NT2/D1 (cell line): Measurements from ENCODE around the gene ARHGAP28.

Source experiments
- DNase-seq: peaks from one replicate; pipeline ENCODE4 v3.0.0-alpha.2; 2011; ENCODE audit warnings: low read depth, low spot score
- H3K27me3 ChIP-seq: 2 replicates; pipeline ENCODE4 v1.6.0; 2011; ENCODE audit warnings: mild to moderate bottlenecking; ENCODE audit not compliant: insufficient read length, insufficient read depth
- H3K36me3 ChIP-seq: 2 replicates; pipeline ENCODE4 v1.6.1; 2011; ENCODE audit warnings: mild to moderate bottlenecking, low read length, mixed read lengths; ENCODE audit not compliant: insufficient read depth, insufficient read length
- H3K4me1 ChIP-seq: 2 replicates; pipeline ENCODE4 v1.5.1; 2011; ENCODE audit not compliant: insufficient read depth, insufficient read length
- H3K4me3 ChIP-seq: 2 replicates; pipeline ENCODE4 v1.5.1; 2011; ENCODE audit warnings: low read depth; ENCODE audit not compliant: insufficient read length
- H3K9ac ChIP-seq: 2 replicates; pipeline ENCODE4 v1.6.0; 2011; ENCODE audit warnings: low read depth; ENCODE audit not compliant: insufficient read length
- H3K9me3 ChIP-seq: 2 replicates; pipeline ENCODE4 v1.5.1; 2011; ENCODE audit warnings: mild to moderate bottlenecking, low read length; ENCODE audit not compliant: insufficient read depth
- SUZ12 ChIP-seq: IDR thresholded peaks from 2 replicates; pipeline ENCODE4 v1.6.1; 2011; ENCODE audit not compliant: insufficient read length, insufficient read depth; ENCODE audit errors: extremely low read depth
- YY1 ChIP-seq: IDR thresholded peaks from 2 replicates; pipeline ENCODE4 v1.6.1; 2011; ENCODE audit not compliant: insufficient read length, insufficient read depth
- ZNF274 ChIP-seq: IDR thresholded peaks from 2 replicates; pipeline ENCODE4 v1.6.1; 2011; ENCODE audit warnings: mild to moderate bottlenecking, low read depth, low read length

ARHGAP28 gene

GRCh38 chr18:6917072-6917471 lies 187.6 kb downstream of the ARHGAP28 start:
- no peaks in the 10 kb centered on the region for H3K9me3 ChIP-seq
- no peaks in the 10 kb centered on the region for H3K4me1 ChIP-seq
- H3K4me3 ChIP-seq: no peak overlapping the region
- H3K27me3 ChIP-seq: no peaks in the 10 kb centered on the region
- no peak overlapping the region for H3K9ac ChIP-seq
- no peaks in the 10 kb centered on the region for H3K36me3 ChIP-seq
- no peak for DNase-seq
- TF ChIP-seq SUZ12 (no peak), ZNF274 (no peak), YY1 (no peak)

- Histone ChIP-seq H3K9me3 (no peaks in the 10 kb centered on the region), H3K4me1 (no peaks in the 10 kb centered on the region), H3K4me3 (no peak overlapping the region), H3K27me3 (no peaks in the 10 kb centered on the region), H3K36me3 (no peaks in the 10 kb centered on the region), H3K9ac (no peak overlapping the region)
- DNase-seq: peak; percentile 44
- TF ChIP-seq SUZ12 (no peak), ZNF274 (no peak), YY1 (no peak)
Observed at GRCh38 chr18:6920099-6920955, 190.8 kb downstream of the ARHGAP28 start.

- TF ChIP-seq ZNF274 (no peak), YY1 (no peak), SUZ12 (no peak)
- H3K4me3 ChIP-seq: no peak overlapping the region
- H3K9ac ChIP-seq: no peak overlapping the region
- no peaks in the 10 kb centered on the region for H3K36me3 ChIP-seq
- H3K4me1 ChIP-seq: no peaks in the 10 kb centered on the region
- no peaks in the 10 kb centered on the region for H3K9me3 ChIP-seq
- DNase-seq: no peak
- no peaks in the 10 kb centered on the region for H3K27me3 ChIP-seq
Observed at GRCh38 chr18:6921571-6921970, 192.1 kb downstream of the ARHGAP28 start.

GRCh38 chr18:6923220-6923619 lies 193.7 kb downstream of the ARHGAP28 start:
- TF ChIP-seq ZNF274 (no peak), SUZ12 (no peak), YY1 (no peak)
- Histone ChIP-seq H3K4me1 (no peaks in the 10 kb centered on the region), H3K4me3 (no peak overlapping the region), H3K9me3 (no peaks in the 10 kb centered on the region), H3K36me3 (no peaks in the 10 kb centered on the region), H3K27me3 (no peaks in the 10 kb centered on the region), H3K9ac (no peak overlapping the region)
- DNase-seq: no peak

- H3K4me3 ChIP-seq: no peak overlapping the region
- no peak for TF ChIP-seq YY1
- no peak for TF ChIP-seq ZNF274
- TF ChIP-seq SUZ12: no peak
Observed at GRCh38 chr18:6927153-6927552, 197.6 kb downstream of the ARHGAP28 start.

GRCh38 chr18:6928359-6928758 lies 198.8 kb downstream of the ARHGAP28 start:
- no peak for DNase-seq
- no peaks in the 10 kb centered on the region for H3K9me3 ChIP-seq
- H3K36me3 ChIP-seq: no peaks in the 10 kb centered on the region
- H3K4me3 ChIP-seq: no peak overlapping the region
- no peak overlapping the region for H3K9ac ChIP-seq
- no peaks in the 10 kb centered on the region for H3K27me3 ChIP-seq
- TF ChIP-seq YY1 (no peak), SUZ12 (no peak), ZNF274 (no peak)
- H3K4me1 ChIP-seq: no peaks in the 10 kb centered on the region

More at GRCh38 chr18:6927153-6927552, 197.6 kb downstream of the ARHGAP28 start:
- Histone ChIP-seq H3K9me3 (no peaks in the 10 kb centered on the region), H3K27me3 (no peaks in the 10 kb centered on the region), H3K9ac (no peak overlapping the region), H3K36me3 (no peaks in the 10 kb centered on the region), H3K4me1 (no peaks in the 10 kb centered on the region)
- DNase-seq: no peak

GRCh38 chr18:6929370-6930102 lies 200.0 kb downstream of the ARHGAP28 start:
- Histone ChIP-seq H3K36me3 (no peaks in the 10 kb centered on the region), H3K27me3 (no peaks in the 10 kb centered on the region), H3K4me1 (no peaks in the 10 kb centered on the region), H3K4me3 (no peak overlapping the region), H3K9ac (no peak overlapping the region), H3K9me3 (no peaks in the 10 kb centered on the region)
- DNase-seq: no peak
- TF ChIP-seq ZNF274 (no peak), SUZ12 (no peak), YY1 (no peak)
